C4-2B (cell line): ENCODE measurements around the gene PSAPL1.

ENCODE experiments used
- CTCF ChIP-seq: fragments of 450-650 bp; conservative IDR thresholded peaks from 2 replicates; pipeline ENCODE4 v1.5.1; 2017; ENCODE audit warnings: mild to moderate bottlenecking
- ZFX ChIP-seq: fragments of 450-650 bp; IDR thresholded peaks from 2 replicates; pipeline ENCODE4 v1.6.1; 2017

- no peak for TF ChIP-seq CTCF
- no peak for TF ChIP-seq ZFX
Measured at GRCh38 chr4:7464259-7464655, 29.5 kb upstream of the PSAPL1 start.
